NCI-H226 (cell line): ENCODE data around the gene RFX2.

ENCODE experiments used
- DNase-seq: peaks from one replicate; pipeline ENCODE4 v3.0.0-alpha.2; 2015

RFX2 gene

DNA sequence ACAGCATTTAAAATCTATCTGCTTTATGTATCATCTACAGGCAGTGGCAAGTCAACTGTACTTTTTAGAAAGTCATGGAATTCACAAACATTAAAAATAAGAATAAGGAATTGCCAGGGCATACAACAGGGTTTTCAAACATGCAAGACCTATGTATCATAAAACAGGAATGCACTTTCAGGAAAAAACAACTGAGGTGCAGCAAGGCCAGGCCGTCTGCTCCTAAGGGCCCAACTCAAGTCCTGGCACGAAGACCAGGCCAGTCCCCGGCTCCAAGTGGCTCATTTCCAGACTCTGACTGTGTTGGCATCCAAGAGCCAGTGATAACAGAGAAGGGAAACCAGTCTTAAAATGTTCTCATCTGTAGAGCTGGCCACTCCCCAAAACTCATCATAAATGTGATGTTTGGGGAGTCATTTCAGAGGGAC, 7.1 kb downstream of the RFX2 start:
- peak; percentile 98 for DNase-seq

DNA sequence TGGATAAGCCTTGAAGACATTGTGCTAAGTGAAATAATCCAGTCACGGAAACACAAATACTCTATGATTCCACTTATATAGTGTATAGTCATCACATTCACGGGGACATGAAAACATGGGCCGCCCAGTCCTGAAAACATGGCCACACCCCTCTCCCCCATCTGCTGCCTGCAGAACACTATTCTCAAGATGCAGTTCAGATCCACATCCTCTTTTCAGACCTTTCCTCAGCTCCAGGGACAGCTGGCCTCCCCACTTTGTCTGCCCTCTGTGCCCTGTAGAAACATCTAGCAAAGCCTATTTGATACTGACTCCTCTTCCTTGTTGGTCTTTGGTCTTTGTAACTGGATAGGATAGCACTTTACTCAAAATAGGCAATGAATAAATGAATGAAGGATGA, 8.3 kb downstream of the RFX2 start:
- no peak for DNase-seq

DNA sequence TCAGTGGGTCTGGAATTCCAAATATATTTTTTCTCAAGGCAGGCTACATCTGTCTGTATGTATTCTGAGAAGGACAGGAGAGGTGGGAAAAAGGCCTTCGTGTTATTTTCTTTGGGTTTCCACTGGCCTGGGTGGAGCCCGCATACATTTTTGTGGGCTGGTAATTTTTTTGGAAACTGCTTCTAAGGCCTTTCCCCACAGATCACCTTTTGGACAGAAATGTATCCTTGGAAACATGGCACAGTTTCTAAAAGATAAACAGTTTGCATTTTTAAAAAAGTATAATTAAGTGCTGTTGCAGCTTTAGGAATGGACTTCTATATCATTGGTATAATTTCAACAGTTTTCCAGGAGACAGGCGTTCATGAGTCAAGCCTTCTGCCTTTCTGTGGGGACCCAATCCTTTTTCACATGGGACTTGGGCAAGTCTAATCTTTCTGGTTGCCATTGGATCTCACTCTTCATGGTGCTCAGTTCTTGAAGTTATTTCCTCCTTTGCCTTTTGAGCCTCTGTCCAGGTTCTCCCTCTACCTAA, 8.9 kb downstream of the RFX2 start:
- DNase-seq: no peak

DNA sequence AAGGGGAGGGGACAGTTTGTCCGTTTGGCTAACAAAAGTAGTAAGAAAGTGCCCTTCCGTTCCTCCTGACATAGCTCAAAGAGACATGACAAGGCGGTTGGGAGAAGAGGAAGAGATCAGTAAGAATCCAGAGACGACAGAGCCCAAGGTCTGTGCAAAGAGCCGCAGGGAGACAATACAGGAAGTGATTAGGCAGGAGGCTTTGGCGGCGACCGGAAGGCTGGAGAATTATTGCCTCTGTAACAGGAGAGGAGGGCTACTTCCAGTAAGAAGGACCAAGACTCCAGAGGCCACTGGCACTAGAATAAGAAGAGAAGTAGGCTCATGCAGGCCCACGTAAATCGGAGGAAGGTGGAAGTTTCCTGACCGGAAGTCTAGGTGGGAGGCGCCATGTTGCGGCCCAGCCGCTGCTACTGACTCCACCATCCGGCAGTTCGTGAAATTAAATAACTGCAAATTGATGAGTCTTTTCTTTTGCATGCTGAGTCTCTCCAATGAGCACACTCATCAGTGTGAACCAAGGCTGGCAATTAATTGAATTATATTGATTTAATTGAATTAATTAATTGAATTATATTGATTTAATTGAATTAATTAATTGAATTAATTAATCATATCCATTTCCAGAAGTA, 9.9 kb downstream of the RFX2 start:
- DNase-seq: no peak

DNA sequence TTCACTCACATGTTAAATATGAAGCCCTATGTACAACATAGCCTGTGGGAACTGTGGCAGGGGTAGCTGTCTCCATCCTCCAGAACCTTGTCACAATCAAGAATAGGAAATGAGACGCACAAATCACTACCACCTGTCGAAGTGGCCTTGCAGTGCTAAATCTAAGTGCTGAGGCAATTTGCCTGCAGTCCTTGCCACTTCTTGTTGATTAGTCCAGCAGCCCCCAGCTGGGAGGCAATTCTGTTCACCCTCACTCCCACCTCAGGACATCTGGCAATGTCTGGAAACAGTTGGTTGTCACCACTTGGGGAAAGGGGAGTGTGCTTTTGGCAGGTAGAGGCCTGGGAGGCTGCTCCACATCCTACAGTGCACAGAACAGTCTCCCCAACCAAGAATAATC, 10.7 kb downstream of the RFX2 start:
- no peak for DNase-seq

DNA sequence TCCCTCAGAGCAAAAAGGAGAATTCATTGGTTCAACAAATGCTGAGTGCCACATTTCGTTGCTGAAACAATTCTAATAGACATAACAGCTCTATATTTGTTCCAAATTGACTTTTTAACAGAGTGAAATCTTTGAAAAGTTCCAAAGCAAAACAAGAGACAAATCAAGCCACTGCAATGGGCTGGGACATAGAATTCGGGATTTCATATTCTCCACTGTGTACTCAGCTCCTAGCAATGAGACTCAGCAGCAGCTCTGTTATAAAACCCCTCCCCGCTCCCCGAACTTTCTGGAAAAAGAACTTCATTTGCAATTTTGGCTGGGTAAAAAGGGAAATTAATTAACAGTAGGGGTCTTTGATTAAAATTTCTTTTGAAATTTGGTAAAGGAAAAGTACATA, 11.3 kb downstream of the RFX2 start:
- DNase-seq: no peak

DNA sequence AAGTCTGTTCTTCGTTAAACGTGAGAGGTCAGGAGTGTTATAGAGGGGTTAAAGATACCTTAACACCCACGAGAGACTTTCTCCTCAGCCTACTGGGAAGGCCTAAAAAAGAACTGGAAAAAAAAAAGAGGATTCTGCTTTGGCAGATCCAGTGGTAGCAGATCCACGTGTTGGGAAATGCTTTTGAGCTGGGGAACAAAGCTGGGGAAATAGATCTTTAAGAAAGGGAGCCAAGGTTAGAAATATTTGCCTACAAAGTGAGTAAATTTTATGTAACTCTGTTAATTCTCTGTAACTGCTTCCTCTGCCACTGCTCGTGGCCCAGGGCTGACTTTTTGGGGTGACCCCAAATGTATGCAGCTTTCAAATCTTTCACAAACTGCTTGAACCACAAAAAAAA, 11.7 kb downstream of the RFX2 start:
- no peak for DNase-seq

DNA sequence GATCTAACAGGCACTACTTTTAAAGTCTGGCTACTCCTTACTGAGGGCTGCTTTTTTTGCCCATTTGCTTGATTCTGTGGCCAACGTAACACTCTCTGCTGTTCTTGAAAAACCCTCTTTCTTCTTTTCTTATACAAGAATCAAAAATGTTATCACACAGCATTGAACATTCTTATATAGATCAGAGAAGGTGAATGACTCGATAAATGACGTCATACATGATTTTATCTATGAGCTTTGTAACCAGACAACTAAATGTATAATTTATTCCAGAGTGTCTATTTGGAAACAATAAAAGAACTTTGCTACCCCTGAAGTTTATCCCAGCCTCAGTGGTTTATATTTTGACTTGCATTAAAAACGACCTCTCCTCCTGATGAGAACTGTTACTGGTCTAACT, 12.4 kb downstream of the RFX2 start:
- no peak for DNase-seq

DNA sequence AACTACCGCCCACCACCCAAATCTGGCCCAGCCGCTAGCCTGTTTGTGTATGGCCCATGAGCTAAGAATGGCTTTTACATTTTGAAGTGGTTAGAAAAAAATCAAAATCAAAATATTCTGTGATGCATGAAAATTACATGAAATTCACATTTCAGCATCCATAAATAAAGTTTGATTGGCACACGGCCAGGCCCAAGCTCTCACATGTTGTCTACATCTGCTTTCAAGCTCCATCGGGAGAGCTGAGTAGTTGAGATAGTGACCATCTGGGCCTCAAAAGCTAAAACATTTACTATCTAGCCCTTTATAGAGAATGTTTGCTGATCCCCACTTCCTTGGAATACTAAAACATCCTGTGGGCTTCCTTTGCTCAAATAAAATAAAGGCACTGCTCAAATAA, 14.5 kb downstream of the RFX2 start:
- DNase-seq: no peak

DNA sequence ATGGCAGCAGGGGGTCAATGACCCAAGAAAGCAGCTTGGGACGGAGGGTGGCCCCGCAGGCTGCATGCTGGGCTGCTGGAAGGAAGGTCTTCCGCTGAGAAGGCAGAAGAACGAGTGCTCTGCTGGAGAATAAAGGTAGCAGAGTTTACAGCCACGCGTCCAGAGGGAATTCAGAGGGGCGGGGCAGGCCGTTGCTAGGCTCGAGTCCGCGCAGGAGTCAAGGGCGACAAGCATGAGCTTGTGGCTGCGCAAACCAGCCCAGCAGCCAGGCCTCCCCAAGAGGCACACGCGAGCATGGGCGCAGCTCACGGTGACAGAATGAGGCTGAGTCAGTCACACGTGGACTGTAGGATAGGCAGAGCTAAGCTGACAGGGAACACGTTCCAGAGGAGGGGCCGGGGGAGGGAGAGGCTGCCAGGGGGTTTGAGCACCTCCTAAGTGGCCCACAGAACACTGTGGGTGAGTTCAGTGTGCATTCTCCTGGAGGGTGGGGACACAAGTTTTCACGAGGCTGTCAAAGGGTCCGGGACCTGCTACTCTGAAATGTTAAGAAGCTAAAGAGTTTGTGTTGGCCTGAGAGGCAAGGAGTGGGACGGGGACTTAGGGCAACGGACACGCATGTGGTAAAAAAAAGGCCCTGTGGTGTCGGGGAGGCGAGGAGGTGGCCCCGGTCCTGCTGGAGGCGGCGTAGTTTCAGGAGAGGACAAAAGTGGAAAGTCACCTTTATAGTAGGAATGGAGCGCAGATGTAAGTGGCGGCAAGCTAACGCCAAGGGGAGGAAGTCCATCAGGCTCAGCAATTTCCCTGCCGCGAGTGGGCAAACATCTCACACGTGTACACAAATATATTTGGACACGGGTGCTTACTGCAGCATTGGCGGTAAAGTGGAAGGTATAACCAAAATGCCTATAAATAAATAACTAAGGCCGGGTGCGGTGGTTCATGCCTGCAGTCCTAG, 17.7 kb downstream of the RFX2 start:
- no peak for DNase-seq

DNA sequence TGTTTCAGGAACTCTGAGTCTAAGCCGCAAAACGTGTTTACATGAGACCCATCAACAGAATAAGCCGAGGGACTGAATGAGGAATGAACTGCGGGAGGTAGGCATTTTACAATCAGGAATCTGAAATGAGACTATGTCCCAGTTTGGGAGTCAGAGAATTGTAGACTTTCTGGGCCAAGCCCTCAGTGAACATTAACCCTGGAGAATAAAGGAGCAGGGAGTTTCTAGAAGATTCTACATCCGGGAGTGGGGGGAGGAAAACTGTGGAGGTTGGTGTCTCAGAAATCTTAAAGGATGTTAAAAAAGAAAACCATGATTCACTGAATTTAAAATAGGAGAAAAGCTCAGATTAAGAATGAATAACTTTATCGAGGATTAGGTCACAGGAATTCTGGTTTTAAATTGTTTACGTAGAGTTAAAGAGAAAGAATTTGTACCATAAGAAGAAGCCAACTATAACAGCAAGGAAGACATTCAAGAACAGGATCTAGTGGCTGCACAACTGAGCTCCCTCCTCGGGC, 18.5 kb downstream of the RFX2 start:
- no peak for DNase-seq

DNA sequence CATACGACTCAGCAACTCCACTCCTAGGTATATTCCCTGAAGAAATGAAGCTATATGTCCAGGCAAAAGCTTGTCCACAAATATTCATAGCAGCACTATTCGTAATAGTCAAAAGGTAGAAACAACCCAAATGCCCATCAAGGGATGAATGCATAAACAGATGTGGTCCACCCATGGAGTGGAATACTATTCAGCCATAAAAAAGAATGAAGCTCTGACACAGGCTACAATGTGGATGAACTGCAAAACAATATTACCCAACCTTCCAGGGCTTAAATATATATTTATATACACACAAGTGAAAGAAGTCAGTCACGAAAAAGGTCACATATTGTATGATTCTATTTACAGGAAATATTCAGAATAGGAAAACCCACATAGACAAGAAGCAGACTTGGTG, 19.7 kb downstream of the RFX2 start:
- DNase-seq: no peak

DNA sequence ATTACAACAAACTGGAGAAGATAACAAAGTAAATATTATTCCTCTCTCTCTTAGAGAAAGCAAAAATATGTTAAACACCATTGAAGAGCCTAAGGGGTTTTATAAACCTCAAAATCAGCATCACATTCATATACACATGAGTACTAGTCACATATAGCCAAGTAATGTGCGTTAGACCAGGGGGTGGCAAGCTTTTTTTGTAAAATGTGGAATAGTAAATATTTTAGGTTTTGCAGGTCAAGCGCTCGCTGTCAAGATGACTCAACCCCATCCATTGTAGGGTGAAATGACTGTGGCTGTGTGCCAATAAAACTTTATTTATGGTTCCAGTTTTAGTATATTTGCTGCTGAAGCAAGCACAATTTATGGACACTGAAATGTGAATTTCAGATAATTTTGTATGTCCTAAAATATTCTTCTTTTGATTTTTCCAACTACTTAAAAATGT, 21.7 kb downstream of the RFX2 start:
- peak; percentile 37 for DNase-seq

DNA sequence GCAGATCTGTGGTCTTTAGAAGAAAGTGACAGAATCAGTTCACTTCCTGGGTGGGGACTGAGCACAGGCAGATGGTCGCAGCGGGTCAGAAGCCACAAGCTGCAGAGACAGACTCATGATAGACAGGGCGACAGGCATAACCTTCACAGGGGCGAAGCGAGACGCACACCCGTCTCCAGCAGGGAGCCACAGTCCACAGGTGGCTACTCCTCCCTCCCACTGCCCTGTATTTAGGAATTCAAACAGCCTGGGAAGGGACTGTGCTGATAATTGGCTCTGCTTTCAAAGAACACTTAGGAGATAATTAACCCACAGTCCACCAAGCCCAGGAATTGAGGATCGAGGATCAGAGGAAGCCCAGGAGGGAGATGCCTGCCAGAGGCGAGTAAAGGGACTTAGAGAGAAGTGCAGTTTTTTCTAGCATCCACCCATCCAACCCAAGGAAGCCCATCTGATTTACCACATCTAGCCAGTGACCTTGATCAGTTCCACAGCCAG, 23.2 kb downstream of the RFX2 start:
- no peak for DNase-seq

DNA sequence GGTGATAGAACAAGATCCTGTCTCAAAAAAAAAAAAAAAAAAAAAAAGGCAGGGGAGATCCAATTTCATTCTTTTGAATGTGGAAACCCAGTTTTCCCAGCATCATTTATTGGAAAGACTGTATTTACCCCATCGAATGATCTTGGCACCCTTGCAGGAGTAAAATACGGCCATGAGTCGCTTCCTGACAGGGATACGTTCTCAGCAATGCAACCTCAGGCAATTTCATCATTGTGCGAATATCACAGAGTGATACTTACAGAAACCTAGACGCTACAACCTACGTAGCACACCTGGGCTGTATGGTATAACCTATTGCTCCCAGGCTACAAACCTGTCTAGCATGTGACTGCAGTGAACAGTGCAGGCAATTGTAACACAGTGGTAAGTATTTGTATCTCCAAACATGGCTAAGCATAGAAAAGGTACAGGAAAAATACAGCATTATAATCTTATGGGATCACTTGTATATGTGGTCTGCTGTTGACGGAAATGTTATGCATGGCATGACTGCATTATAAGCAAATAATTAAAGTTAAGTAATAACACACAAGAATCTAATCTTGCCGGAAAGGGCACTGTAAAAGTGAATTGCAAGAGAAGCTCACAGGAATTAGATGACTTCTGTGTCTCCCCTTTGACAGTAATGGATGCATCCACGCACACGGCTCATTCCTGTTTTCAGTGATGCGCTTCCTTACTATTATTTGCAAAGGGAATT, 24.1 kb downstream of the RFX2 start:
- DNase-seq: peak; percentile 61

DNA sequence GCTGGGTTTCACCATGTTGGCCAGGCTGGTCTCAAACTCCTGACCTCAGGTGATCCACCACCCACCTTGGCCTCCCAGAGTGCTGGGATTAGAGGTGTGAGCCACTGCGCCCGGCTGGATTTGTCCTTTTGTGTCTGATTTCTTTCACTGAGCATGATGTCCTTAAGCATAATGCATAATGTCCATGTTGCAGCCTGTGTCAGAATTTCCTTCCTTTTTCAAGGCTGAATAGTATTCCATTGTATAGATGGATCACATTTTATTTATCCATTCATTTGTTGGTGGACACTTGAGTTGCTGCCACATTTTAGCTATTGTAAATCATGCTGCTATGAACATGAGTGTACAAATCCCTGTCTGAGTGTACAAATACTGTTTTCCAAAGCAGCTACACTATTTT, 25.5 kb downstream of the RFX2 start:
- DNase-seq: no peak

DNA sequence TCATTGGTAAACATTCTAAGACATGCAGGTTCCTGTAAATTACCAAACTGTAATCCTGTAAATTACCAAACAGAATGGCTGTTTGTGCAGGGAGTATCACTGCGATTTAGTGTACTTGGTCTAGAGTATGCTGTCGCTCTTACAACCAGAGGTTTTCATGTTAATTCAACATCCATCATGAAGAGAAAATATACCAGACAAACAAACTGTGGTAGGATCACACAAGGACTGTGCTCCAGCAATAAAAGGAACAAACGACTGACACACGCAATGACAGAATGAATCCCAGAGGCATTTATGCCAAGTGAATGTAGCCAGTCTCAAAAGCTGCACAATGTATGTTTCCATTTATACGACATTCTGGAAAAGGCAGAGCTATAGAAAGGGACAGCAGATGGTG, 31.2 kb downstream of the RFX2 start:
- no peak for DNase-seq

DNA sequence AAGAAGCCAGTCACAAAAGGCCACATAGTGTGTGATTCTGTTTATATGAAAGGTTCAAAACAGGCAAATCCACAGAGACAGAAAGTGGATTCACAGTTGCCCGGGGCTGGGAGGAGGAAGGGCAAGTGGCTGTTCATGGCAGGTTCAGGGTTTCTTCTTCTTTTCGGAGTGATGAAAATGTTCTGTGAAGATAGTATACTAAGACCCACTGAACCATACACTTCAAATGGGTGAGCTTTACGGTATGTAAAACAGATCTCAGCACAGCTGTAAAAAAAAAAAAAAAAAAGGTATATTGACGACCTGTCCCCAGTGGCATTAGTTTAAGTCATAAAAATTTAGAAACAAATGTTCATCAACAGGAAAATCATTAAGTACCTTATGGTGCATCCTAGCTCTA, 32.2 kb downstream of the RFX2 start:
- DNase-seq: no peak

DNA sequence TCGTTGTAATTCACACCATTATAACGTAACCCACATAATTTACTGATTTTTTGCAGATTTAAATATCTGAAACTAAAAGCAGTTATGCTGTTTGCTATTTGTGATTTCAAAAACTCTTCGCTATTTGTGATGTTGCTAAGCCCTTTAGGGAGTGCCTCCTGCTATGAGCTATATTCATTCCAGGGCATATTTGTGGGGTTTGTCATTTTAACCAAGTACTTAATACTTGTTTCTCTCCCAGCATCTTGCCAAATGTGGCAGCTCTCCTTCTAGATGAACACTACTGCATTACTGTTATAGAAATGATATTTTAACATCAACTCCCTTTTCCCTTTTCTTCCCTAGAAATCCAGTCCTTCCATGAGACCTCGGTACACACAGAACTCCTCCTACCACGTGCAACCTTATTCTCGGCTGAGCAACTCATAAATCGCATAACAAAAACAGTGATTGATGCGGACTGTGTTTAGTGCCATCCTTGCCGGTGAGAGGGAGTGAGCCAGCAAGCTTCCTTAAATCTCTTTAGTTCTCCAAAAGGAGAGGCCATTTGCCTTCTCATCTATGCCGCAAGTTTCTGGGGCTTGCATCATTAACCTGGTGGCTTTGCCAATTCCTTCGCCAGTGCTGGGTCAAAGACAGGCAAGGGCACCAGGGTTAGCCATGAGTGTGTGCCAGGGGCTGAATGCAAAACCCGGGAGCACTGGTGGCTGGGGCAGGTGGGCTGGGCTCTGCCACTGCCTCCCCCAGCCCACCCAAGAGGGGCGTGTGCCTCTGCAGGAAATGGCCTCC, 33.4 kb downstream of the RFX2 start:
- peak; percentile 88 for DNase-seq

DNA sequence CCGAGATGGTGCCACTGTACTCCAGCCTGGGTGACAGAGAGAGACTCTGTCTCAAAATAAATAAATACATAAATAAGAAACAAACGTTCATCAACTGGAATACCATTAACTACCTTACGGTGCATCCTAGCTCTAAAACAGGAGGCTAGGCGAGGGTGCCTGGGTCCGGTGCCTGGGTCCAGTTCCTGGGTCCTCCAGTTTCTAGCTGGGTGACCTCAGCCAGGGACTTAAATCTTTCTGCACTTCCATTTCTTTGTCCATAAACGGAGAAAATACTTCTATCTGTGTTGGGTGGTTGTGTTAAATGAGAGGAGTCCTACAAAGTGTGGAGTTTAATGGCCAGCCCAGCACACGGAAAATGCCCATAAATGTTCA, 34.0 kb downstream of the RFX2 start:
- DNase-seq: no peak

DNA sequence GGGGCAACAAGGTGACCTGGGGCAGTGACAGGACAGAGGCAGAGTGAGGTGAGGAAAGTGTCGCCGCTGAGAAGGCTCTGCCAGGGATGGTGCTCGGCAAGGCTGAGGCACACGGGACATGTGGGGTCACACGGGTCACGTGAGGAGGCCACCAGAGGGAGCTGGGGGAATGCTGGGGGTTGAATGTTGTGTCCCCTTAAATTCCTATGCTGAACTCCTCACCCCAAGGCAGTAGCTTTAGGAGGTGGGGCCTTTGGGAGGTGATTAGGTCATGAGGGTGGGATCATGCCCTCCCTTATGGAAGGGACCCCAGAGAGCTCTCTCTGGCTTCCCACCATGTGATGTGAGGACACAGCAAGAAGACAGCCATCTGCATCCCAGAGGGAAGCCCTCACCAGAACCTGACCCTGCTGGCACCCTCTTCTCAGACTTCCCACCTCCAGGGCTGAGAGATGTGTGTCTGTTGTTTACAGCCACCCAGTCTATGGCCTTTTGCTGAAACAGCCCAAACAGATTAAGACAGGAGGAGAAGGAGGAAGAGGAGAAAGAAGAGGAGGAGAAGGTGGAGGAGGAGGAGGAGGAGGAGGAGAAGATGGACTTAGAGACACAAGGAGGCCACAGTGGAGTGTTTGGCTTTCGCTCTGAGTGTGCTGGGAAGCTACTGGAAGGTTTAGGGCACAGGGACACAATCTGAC, 35.4 kb downstream of the RFX2 start:
- DNase-seq: no peak
